Activated naive CD4-positive, alpha-beta T cell treated with anti-CD3 and anti-CD28 coated beads, Interleukin-2, amount 50 U/mL, for 24 hours (primary cell): ENCODE data around the gene NDUFS2.
A peak's percentile ranks its signal among the peaks of the same experiment; 100 is the strongest.

ENCODE experiments used
- H3K27ac Mint-ChIP-seq: one replicate; pipeline ENCODE4 v1.8.0; 2021; ENCODE audit warnings: mild to moderate bottlenecking, mixed read lengths
- H3K27me3 Mint-ChIP-seq: one replicate; pipeline ENCODE4 v1.8.0; 2021; ENCODE audit warnings: mixed read lengths
- H3K36me3 Mint-ChIP-seq: one replicate; pipeline ENCODE4 v1.8.0; 2021; ENCODE audit warnings: mixed read lengths
- H3K4me1 Mint-ChIP-seq: one replicate; pipeline ENCODE4 v1.8.0; 2021; ENCODE audit warnings: mixed read lengths
- H3K4me3 Mint-ChIP-seq: one replicate; pipeline ENCODE4 v1.8.0; 2021; ENCODE audit warnings: mild to moderate bottlenecking, mixed read lengths
- H3K9me3 Mint-ChIP-seq: one replicate; pipeline ENCODE4 v1.8.0; 2021; ENCODE audit warnings: mixed read lengths

The NDUFS2 gene

GRCh38 chr1:161201836-161202712, at the start of gene NDUFS2:
NDUFS2 (plus strand) TSS chr1:161202367; CDS start chr1:161202386, 19 bp downstream.
- Mint-ChIP-seq H3K4me3 (peak within 1 kb of the TSS; percentile 95), H3K36me3 (peaks cover 20% of the 10 kb centered on the region), H3K4me1 (peaks cover 74% of the 10 kb centered on the region), H3K9me3 (no peaks in the 10 kb centered on the region), H3K27me3 (no peaks in the 10 kb centered on the region), H3K27ac (peak within 1 kb of the TSS; percentile 98)

- Mint-ChIP-seq H3K4me1 (peaks cover 19% of the 10 kb centered on the region), H3K9me3 (no peaks in the 10 kb centered on the region), H3K4me3 (peak overlapping the region; percentile 96), H3K36me3 (peaks cover 8% of the 10 kb centered on the region), H3K27ac (peak overlapping the region; percentile 76), H3K27me3 (no peaks in the 10 kb centered on the region)
Measured at GRCh38 chr1:161153176-161153575, 49.0 kb upstream of the NDUFS2 start.

- Mint-ChIP-seq H3K4me1 (peaks cover 22% of the 10 kb centered on the region), H3K36me3 (peaks cover 8% of the 10 kb centered on the region), H3K27ac (peak within 1 kb of the TSS; percentile 100), H3K27me3 (no peaks in the 10 kb centered on the region), H3K4me3 (peak within 1 kb of the TSS; percentile 96), H3K9me3 (no peaks in the 10 kb centered on the region)
Measured at GRCh38 chr1:161153682-161154337, 48.4 kb upstream of the NDUFS2 start, which contains the start of gene UFC1. UFC1 (plus strand) TSS chr1:161153978; CDS start chr1:161153998, 20 bp downstream.

GRCh38 chr1:161157867-161158266, 44.3 kb upstream of the NDUFS2 start:
- peaks cover 13% of the 10 kb centered on the region for H3K36me3 Mint-ChIP-seq
- H3K27ac Mint-ChIP-seq = no peak overlapping the region
- H3K9me3 Mint-ChIP-seq = no peaks in the 10 kb centered on the region
- H3K4me3 Mint-ChIP-seq = peak overlapping the region; percentile 91
- H3K27me3 Mint-ChIP-seq = no peaks in the 10 kb centered on the region
- H3K4me1 Mint-ChIP-seq = peaks cover 58% of the 10 kb centered on the region

GRCh38 chr1:161158316-161159010, 43.7 kb upstream of the NDUFS2 start:
- peaks cover 14% of the 10 kb centered on the region for H3K36me3 Mint-ChIP-seq
- H3K27me3 Mint-ChIP-seq = no peaks in the 10 kb centered on the region
- no peaks in the 10 kb centered on the region for H3K9me3 Mint-ChIP-seq
- H3K27ac Mint-ChIP-seq = peak overlapping the region; percentile 93
- H3K4me1 Mint-ChIP-seq = peaks cover 64% of the 10 kb centered on the region
- H3K4me3 Mint-ChIP-seq = peak overlapping the region; percentile 91

GRCh38 chr1:161159087-161159912, 42.9 kb upstream of the NDUFS2 start, which contains the start of gene USP21:
USP21 (plus strand) TSS chr1:161159500; CDS start chr1:161160641, 1,141 bp downstream.
- peak within 1 kb of the TSS; percentile 93 for H3K27ac Mint-ChIP-seq
- H3K4me1 Mint-ChIP-seq = peaks cover 62% of the 10 kb centered on the region
- peak within 1 kb of the TSS; percentile 91 for H3K4me3 Mint-ChIP-seq
- no peaks in the 10 kb centered on the region for H3K9me3 Mint-ChIP-seq
- no peaks in the 10 kb centered on the region for H3K27me3 Mint-ChIP-seq
- H3K36me3 Mint-ChIP-seq = peaks cover 14% of the 10 kb centered on the region

GRCh38 chr1:161159913-161160243, 42.3 kb upstream of the NDUFS2 start:
- no peaks in the 10 kb centered on the region for H3K9me3 Mint-ChIP-seq
- peak overlapping the region; percentile 47 for H3K27ac Mint-ChIP-seq
- H3K27me3 Mint-ChIP-seq = no peaks in the 10 kb centered on the region
- H3K4me1 Mint-ChIP-seq = peaks cover 59% of the 10 kb centered on the region
- H3K4me3 Mint-ChIP-seq = peak overlapping the region; percentile 91
- H3K36me3 Mint-ChIP-seq = peaks cover 14% of the 10 kb centered on the region

GRCh38 chr1:161160671-161161145, 41.5 kb upstream of the NDUFS2 start:
- Mint-ChIP-seq H3K9me3 (no peaks in the 10 kb centered on the region), H3K4me1 (peaks cover 59% of the 10 kb centered on the region), H3K27me3 (no peaks in the 10 kb centered on the region), H3K27ac (no peak overlapping the region), H3K4me3 (peak overlapping the region; percentile 91), H3K36me3 (peaks cover 13% of the 10 kb centered on the region)

GRCh38 chr1:161161652-161162051, 40.5 kb upstream of the NDUFS2 start:
- H3K27me3 Mint-ChIP-seq = no peaks in the 10 kb centered on the region
- H3K9me3 Mint-ChIP-seq = no peaks in the 10 kb centered on the region
- H3K27ac Mint-ChIP-seq = no peak overlapping the region
- H3K36me3 Mint-ChIP-seq = peaks cover 13% of the 10 kb centered on the region
- H3K4me3 Mint-ChIP-seq = no peak overlapping the region
- peaks cover 60% of the 10 kb centered on the region for H3K4me1 Mint-ChIP-seq

- no peaks in the 10 kb centered on the region for H3K27me3 Mint-ChIP-seq
- peaks cover 62% of the 10 kb centered on the region for H3K4me1 Mint-ChIP-seq
- no peak overlapping the region for H3K4me3 Mint-ChIP-seq
- H3K36me3 Mint-ChIP-seq = peaks cover 13% of the 10 kb centered on the region
- H3K27ac Mint-ChIP-seq = no peak overlapping the region
- no peaks in the 10 kb centered on the region for H3K9me3 Mint-ChIP-seq
Measured at GRCh38 chr1:161162052-161162451, 40.1 kb upstream of the NDUFS2 start.

- H3K27ac Mint-ChIP-seq = peak overlapping the region; percentile 63
- H3K4me1 Mint-ChIP-seq = peaks cover 68% of the 10 kb centered on the region
- H3K36me3 Mint-ChIP-seq = peaks cover 10% of the 10 kb centered on the region
- H3K4me3 Mint-ChIP-seq = peak overlapping the region; percentile 12
- no peaks in the 10 kb centered on the region for H3K27me3 Mint-ChIP-seq
- H3K9me3 Mint-ChIP-seq = no peaks in the 10 kb centered on the region
Measured at GRCh38 chr1:161162806-161163205, 39.4 kb upstream of the NDUFS2 start.

GRCh38 chr1:161163793-161164192, 38.4 kb upstream of the NDUFS2 start:
- H3K4me1 Mint-ChIP-seq = peaks cover 72% of the 10 kb centered on the region
- no peak overlapping the region for H3K27ac Mint-ChIP-seq
- H3K27me3 Mint-ChIP-seq = no peaks in the 10 kb centered on the region
- no peaks in the 10 kb centered on the region for H3K9me3 Mint-ChIP-seq
- peaks cover 6% of the 10 kb centered on the region for H3K36me3 Mint-ChIP-seq
- H3K4me3 Mint-ChIP-seq = no peak overlapping the region

GRCh38 chr1:161164901-161165610, 37.1 kb upstream of the NDUFS2 start:
- Mint-ChIP-seq H3K27me3 (no peaks in the 10 kb centered on the region), H3K4me1 (peaks cover 67% of the 10 kb centered on the region), H3K9me3 (no peaks in the 10 kb centered on the region), H3K4me3 (peak overlapping the region; percentile 47), H3K27ac (peak overlapping the region; percentile 65), H3K36me3 (peaks cover 6% of the 10 kb centered on the region)
